GM21786 (cell line): Measurements from ENCODE around the gene APH1A.
"Not testable (repeated sequence)": the region's sequence is repeated elsewhere in the genome, so short reads cannot be mapped to it uniquely, and the experiment has no call there.

Experiments
- ATAC-seq: cut with Tn5 transposase; IDR thresholded peaks from one replicate; pipeline ENCODE4 v1.9.1; 2021; ENCODE audit not compliant: unreplicated experiment

Gene APH1A

DNA sequence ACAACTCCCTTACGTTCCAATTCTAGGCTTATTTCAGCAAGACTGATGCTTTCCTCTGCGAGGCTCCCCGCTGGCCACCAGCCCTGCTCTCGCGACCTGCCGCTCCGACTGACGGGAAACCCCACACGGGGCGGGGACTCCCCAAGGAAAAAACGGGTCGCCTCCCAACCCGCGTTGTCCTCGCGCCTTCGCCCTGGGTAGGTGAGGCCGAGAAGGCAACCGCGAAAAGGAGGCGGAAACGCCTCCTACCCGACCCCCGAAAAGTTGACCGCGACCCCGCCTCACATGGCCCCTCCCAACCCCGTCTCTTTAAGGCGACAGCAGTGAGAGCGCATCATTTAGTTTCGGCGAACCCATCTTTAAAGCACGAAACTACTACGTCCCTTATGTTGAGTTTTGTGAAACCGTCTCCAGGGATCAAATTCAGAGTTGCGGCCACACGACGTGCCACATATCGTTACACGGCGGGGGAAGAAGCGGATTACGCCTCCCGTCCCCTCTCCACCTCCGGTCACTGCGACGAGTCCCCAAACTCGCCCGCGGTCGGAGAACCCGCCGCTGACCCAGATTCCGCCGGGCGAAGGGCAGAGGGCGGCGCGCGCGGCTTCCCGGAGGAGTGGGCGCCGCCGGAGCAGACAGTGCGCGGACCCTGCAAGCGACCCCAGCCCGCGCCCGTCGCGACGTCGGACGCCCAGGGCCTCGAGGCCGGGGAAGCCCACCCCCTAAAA lies 34.1 kb downstream of the APH1A start:
- ATAC-seq = peak; percentile 47

DNA sequence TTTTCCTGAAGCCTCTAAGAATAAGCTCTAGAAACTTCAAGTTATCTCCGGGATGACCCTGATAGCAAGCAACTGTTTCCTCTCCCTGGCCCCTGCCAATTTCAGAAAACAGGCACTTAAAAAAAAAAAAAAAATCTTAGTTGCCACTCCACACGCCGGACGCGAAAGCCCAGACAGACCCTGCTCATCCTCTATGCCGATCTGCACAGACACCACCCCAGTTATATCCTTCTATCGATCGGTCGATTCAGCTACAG lies 34.6 kb downstream of the APH1A start:
- ATAC-seq = no peak

DNA sequence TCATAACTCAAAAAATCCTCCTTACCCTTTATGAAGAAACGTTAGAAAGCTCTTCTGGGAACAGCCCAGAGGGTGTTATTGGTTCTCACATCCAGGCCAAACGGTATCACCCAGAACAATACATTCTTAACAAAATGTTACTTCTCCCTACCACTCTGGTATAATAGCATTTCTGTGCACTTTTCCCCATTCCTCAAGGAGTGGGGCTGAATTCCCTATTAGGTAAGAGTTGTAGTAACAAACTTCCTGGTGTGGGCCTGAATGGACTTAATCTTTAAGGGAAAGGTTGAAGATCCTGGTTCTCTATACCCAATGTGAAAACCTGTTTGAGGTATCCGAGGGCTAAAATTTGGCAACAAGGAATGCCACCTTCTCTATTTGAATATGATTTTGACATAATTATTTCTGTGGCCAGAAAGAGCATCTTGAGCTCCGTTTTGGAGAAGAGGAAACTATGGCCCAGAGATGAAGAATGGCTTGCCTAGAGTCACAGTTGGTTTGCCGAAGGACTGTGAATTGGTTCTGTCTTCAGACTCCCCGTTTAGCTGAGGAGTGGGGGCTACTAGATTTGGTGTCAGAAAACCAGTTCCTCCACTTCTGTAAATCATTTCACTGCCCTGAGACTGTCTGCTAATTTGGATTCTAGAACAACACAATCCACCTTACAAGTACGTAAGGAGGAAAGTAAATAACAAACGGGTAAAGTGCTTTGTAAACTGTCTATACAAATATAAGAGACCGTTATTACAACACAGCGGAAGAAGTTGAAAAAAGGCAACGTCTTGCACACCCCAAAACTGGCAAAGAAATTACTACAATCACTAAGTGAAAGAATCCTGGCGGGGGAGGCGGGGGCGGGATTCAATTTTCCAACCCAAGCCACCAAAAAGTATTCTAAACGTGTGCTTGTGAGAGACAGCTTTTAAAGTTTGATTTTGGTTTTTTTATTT lies 35.2 kb downstream of the APH1A start:
- no peak for ATAC-seq

DNA sequence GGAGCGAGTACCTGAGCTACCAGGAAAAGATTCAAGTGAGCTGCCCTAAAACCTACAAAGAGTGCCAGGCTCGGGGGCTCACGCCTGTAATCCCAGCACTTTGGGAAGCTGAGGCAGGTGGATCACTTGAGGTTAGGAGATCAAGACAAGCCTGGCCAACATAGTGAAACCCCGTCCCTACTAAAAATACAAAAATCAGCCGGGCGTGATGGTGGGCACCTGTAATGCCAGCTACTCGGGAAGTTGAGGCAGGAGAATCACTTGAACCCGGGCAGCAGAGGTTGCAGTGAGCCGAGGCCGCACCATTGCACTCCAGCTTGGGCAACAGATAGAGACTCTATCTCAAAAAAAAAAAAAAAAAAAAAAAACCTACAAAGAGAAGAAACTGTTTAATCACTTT lies 35.9 kb downstream of the APH1A start:
- ATAC-seq = not testable (repeated sequence)

DNA sequence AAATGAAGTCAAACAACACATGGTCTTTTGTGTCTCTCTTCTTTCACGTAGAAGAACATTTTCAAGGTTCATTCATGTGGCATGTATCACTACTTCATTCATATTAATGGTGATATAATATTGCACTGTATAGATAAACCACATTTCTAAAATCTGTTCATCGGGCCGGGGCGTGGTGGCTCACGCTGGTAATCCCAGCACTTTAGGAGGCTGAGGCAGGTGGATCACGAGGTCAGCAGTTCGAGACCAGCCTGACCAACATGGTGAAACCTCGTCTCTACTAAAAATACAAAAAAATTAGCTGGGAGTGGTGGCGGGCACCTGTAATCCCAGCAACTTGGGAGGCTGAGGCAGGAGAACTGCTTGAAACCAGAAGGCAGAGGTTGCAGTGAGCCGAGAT lies 40.6 kb downstream of the APH1A start:
- ATAC-seq = not testable (repeated sequence)

DNA sequence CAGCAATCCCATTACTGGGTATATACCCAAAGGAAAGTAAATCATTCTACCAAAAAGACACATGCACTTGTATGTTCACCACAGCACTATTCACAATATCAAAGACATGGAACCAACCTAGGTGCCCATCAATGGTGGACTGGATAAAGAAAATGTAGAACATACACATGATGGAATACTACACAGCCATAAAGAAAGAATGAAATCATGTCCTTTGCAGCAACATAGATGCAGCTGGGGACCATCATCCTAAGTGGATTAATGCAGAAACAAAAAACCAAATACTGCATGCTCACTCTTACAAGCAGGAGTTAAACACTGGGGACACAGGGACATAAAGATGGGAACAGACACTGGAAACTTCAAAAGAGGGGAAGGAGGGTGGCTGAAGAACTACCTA lies 41.6 kb downstream of the APH1A start:
- ATAC-seq = no peak

DNA sequence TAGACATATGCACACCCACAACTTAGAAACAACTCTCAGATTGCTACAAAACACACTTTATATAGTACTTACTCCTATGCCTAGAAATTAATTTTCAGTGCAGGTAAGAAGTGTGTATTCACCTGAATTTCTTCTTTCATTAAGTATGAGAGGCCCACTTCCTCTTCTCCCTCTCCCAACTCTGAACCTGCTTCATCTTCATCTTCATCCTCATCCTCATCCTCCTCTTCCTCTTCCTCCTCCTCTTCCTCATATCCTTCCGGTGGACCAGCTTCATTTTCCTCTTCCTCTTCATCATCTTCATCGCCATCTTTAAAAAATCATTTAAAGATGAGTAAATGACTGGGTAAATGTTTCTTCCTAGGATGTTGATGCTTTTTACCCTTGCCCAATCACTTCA lies 42.3 kb downstream of the APH1A start:
- no peak for ATAC-seq

DNA sequence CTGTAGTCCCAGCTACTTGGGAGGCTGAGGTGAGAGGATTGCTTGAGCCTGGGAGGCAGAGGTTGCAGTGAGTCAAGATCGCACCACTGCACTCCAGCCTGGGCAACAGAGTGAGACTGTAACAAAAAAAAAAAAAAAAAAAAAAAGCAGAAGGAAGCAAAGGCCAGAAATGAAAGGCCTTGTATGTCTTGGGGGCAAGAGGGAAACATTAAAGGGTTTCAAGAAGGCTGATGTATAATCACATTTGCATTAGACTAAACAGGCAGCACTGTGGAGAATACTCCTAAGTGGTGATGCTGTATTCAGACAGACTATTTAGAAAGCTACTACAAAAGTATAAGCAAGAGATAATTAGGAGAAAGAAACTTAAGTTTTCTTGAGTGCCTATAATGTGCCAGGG lies 43.3 kb downstream of the APH1A start:
- no peak for ATAC-seq

DNA sequence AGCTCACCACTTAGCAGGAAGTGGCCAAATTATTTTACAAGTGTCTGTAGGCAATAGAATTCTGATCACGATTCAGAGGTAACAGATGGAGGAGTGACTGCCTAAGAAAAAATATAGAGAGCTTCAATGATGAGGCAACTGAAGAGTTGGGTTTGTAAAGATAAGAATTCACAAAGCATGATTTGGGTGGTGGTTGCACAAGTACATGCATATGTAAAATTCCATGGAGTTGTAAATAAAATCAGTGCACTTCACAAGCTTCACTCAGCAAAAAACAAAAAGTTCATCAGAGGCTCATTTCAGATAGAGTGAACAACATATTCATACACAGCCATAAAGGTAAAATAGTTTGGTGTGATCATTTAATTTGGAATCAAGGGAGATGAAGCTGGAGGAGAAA lies 43.8 kb downstream of the APH1A start:
- no peak for ATAC-seq

DNA sequence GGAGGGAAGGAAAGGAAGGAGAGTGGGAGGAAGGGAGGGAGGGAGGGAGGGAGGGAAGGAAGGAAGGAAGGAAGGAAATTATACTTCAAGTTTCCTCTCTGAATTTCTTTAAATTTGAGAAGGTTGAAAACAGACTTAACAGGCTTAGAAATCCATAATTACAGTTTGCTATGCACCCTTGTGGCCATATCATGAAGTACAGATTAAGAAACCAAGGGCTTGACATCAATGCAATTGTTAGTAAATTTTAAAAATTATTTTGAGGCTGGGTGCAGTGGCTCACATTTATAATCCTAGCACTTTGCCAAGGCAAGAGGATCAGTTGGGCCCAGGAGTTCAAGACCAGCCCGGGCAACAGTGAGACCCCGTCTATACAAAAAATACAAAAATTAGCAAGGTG lies 47.3 kb downstream of the APH1A start:
- no peak for ATAC-seq

DNA sequence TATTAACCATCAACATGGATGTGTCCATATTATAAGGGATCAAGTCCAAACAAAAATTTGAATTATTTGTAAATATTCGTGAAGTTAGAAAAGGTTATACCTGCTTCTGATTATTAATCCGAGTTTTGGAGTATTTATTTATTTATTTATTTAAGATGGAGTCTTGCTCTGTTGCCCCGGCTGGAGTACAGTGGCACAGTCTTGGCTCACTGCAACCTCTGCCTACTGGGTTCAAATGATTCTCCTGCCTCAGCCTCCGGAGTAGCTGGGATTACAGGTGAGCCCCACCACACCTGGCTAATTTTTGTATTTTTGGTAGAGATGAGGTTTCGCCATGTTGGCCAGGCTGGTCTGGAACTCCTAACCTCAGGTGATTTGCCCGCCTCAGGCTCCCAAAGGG lies 53.0 kb downstream of the APH1A start:
- ATAC-seq = not testable (repeated sequence)
